ENCODE data around the gene LRP10. TPM values are rescaled to one million over a fixed set of nuclear protein-coding genes. Genes with fewer than 3 reads are reported as not detected.

LRP10 gene
- total RNA-seq, 1 experiment from 2014 or later: 42.7 TPM

DNA sequence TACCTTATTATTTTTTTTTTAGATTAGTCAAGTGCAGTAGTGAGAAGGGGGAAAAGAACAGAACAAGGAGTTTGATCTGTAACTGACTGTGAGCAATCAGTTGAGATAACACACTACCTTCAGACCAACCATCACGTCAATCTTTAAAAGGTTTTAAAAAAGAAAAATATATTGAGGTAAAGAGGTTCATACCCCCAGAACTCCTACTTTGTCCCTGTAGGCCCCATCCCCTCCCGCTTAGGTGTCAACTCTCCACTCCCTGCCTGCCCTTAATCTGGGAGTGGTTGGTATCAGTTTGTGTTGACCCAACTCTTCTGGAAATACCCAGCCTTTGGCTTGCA lies 19.0 kb upstream of the LRP10 start:
- no TSS peak for BruUV-seq (replicated peaks)
- POLR2A ChIA-PET: interaction anchor here (1.2 to 1.3 kb wide), 2 partner anchors 195 to 201 kb away, joined by 5 read pairs; no protein-coding TSS in a partner anchor
- no peaks in the 10 kb centered on the region for H3K27me3 ChIP-seq (ENCODE audit: insufficient read depth, low read length)
- H3K4me3 ChIP-seq (replicated peaks in 1 of 2; ENCODE audit: low read depth in 1 of 2, low read length in 2 of 2): no peak overlapping the region
- H3K36me3 ChIP-seq (ENCODE audit: control insufficient read depth in 1 of 2, insufficient read depth in 2 of 2, low read length in 2 of 2): no peaks in the 10 kb centered on the region
- peak overlapping the region; percentile 95 for H2AFZ ChIP-seq (ENCODE audit: low read depth, low read length, poor library complexity, severe bottlenecking)
- H3K9me2 ChIP-seq (ENCODE audit: insufficient read depth): no peaks in the 10 kb centered on the region
- peak overlapping the region; percentile 42; the same call in 1 of the 2 replicates for H3K27ac ChIP-seq (ENCODE audit: low read depth, low read length)
- H4K20me1 ChIP-seq (ENCODE audit: insufficient read depth): no peaks in the 10 kb centered on the region
- H3K79me2 ChIP-seq (ENCODE audit: insufficient read depth, low read length): no peaks in the 10 kb centered on the region
- TF ChIP-seq EGR1 (IDR thresholded peaks at IDR 0.05; ENCODE audit: low read depth): no peak
- TF ChIP-seq CBX3 (IDR thresholded peaks at IDR 0.05; ENCODE audit: low read depth): no peak
- no peak for TF ChIP-seq POLR2AphosphoS5 (IDR thresholded peaks at IDR 0.05; ENCODE audit: low read depth, low read length)
- CTCF ChIA-PET: interaction anchor here (0.6 to 5.6 kb wide), 17 partner anchors 9 to 293 kb away, joined by 3 to 41 read pairs (median 6); partner anchors contain the start of genes ACIN1 and LRP10
- intact Hi-C loops (cut with micrococcal nuclease): loop anchor here (1.0 to 2.0 kb wide), 2 partner anchors 86 to 194 kb away; partner anchors contain the start of gene OXA1L
- peak overlapping the region; percentile 53; the same call in 1 of the 2 replicates for H3K9ac ChIP-seq (ENCODE audit: low read length)
- RAD21 ChIA-PET (ENCODE audit: low non-redundant PET in 1 of 2, low total read pairs in 2 of 2, uncharacterized antibody in 2 of 2, unreplicated experiment in 2 of 2): interaction anchor here (0.6 to 2.2 kb wide), 6 partner anchors 19 to 291 kb away, joined by 3 to 8 read pairs (median 4); partner anchors contain the start of gene LRP10 (in 1 of the 2)
- no peak for ATAC-seq
- H3K4me1 ChIP-seq (ENCODE audit: control insufficient read depth in 1 of 2, insufficient read depth in 2 of 2, low read length in 2 of 2): peaks cover 3 to 19% of the 10 kb centered on the region in 2 experiments; a peak in 2 of 4 replicates
- peak overlapping the region; percentile 91 for H3K4me2 ChIP-seq (ENCODE audit: low read length)
- H3K9me3 ChIP-seq (ENCODE audit: control insufficient read depth in 1 of 2, insufficient read depth in 1 of 2, low read depth in 1 of 2, low read length in 2 of 2): no peaks in the 10 kb centered on the region
- DNase-seq (ENCODE audit: low read depth, low spot score): no peak

- Histone ChIP-seq H3K9me2 (ENCODE audit: insufficient read depth) (no peaks in the 10 kb centered on the region), H3K4me1 (ENCODE audit: control insufficient read depth in 1 of 2, insufficient read depth in 2 of 2, low read length in 2 of 2) (peaks cover 3 to 19% of the 10 kb centered on the region in 2 experiments; a peak in 2 of 4 replicates), H3K79me2 (ENCODE audit: insufficient read depth, low read length) (no peaks in the 10 kb centered on the region), H3K9ac (ENCODE audit: low read length) (peak overlapping the region; percentile 53), H3K27me3 (ENCODE audit: insufficient read depth, low read length) (no peaks in the 10 kb centered on the region), H3K4me3 (replicated peaks in 1 of 2; ENCODE audit: low read depth in 1 of 2, low read length in 2 of 2) (peak overlapping the region; percentile 40 to 53), H3K4me2 (ENCODE audit: low read length) (peak overlapping the region; percentile 91), H4K20me1 (ENCODE audit: insufficient read depth) (no peaks in the 10 kb centered on the region), H3K27ac (ENCODE audit: low read depth, low read length) (peak overlapping the region; percentile 42; the same call in 1 of the 2 replicates), H3K36me3 (ENCODE audit: control insufficient read depth in 1 of 2, insufficient read depth in 2 of 2, low read length in 2 of 2) (no peaks in the 10 kb centered on the region), H3K9me3 (ENCODE audit: control insufficient read depth in 1 of 2, insufficient read depth in 1 of 2, low read depth in 1 of 2, low read length in 2 of 2) (no peaks in the 10 kb centered on the region), H2AFZ (ENCODE audit: low read depth, low read length, poor library complexity, severe bottlenecking) (peak overlapping the region; percentile 95)
- TF ChIP-seq ELF1 (IDR thresholded peaks at IDR 0.05; ENCODE audit: borderline replicate concordance, low read depth): no peak
- peak; percentile 25; the same call in 1 of the 2 replicates for TF ChIP-seq ZFX (IDR thresholded peaks at IDR 0.05)
- TF ChIP-seq, protein P1, sequence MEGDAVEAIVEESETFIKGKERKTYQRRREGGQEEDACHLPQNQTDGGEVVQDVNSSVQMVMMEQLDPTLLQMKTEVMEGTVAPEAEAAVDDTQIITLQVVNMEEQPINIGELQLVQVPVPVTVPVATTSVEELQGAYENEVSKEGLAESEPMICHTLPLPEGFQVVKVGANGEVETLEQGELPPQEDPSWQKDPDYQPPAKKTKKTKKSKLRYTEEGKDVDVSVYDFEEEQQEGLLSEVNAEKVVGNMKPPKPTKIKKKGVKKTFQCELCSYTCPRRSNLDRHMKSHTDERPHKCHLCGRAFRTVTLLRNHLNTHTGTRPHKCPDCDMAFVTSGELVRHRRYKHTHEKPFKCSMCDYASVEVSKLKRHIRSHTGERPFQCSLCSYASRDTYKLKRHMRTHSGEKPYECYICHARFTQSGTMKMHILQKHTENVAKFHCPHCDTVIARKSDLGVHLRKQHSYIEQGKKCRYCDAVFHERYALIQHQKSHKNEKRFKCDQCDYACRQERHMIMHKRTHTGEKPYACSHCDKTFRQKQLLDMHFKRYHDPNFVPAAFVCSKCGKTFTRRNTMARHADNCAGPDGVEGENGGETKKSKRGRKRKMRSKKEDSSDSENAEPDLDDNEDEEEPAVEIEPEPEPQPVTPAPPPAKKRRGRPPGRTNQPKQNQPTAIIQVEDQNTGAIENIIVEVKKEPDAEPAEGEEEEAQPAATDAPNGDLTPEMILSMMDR (IDR thresholded peaks at IDR 0.05 in 2 of 3, conservative IDR thresholded peaks at IDR 0.05 in 1 of 3; ENCODE audit: borderline replicate concordance in 1 of 3, insufficient read depth in 1 of 3, low read depth in 2 of 3, low read length in 2 of 3): peak; percentile 92 to 93 (median 92)
- no peak for TF ChIP-seq EZH2 (IDR thresholded peaks at IDR 0.05)
- TF ChIP-seq POLR2AphosphoS5 (IDR thresholded peaks at IDR 0.05; ENCODE audit: low read depth, low read length): peak; percentile 40
- no peak for TF ChIP-seq CBX3 (IDR thresholded peaks at IDR 0.05; ENCODE audit: low read depth)
- peak; percentile 96 for TF ChIP-seq RAD21 (IDR thresholded peaks at IDR 0.05; ENCODE audit: low read depth)
- TF ChIP-seq FOSL1 (IDR thresholded peaks at IDR 0.05; ENCODE audit: low read depth): no peak
- TF ChIP-seq YY1 (IDR thresholded peaks at IDR 0.05; ENCODE audit: extremely low read depth, insufficient replicate concordance, low read depth, low read length): no peak
- peak; percentile 63 for DNase-seq (ENCODE audit: low read depth, low spot score)
- BruUV-seq (replicated peaks): no TSS peak
- intact Hi-C loops (cut with micrococcal nuclease): loop anchor here (1.0 to 2.0 kb wide), 5 partner anchors 30 to 296 kb away; partner anchors contain the start of gene OXA1L
- ATAC-seq: peak; percentile 91
- ChIA-PET POLR2A (interaction anchor here (1.2 to 1.3 kb wide), 2 partner anchors 195 to 202 kb away, joined by 5 read pairs; no protein-coding TSS in a partner anchor), CTCF (interaction anchor here (0.6 to 5.6 kb wide), 19 partner anchors 10 to 293 kb away, joined by 3 to 41 read pairs (median 4); partner anchors contain the start of genes ACIN1, DAD1 and LRP10), RAD21 (ENCODE audit: low non-redundant PET in 1 of 2, low total read pairs in 2 of 2, uncharacterized antibody in 2 of 2, unreplicated experiment in 2 of 2) (interaction anchor here (0.6 to 2.2 kb wide), 7 partner anchors 18 to 291 kb away, joined by 3 to 8 read pairs (median 3); partner anchors contain the start of gene LRP10 (in 1 of the 2))
Measured at GRCh38 chr14:22852940-22853767, 18.4 kb upstream of the LRP10 start.
